Ascending aorta (tissue), 2 donors: ENCODE measurements around the gene EDEM3. TPM values are rescaled to one million over a fixed set of nuclear protein-coding genes. Genes with fewer than 3 reads are reported as not detected.
"Not testable (repeated sequence)": the region's sequence is repeated elsewhere in the genome, so short reads cannot be mapped to it uniquely, and the experiment has no call there.

Experiments used
- DNase-seq, 2 donors: peaks; one replicate each; pipeline ENCODE4 v3.0.0-alpha.2; 2019; ENCODE audit warnings: low spot score in 2 of 2
- H3K27ac ChIP-seq, 2 donors: fragments of 200-600 bp; sonication (generic); one replicate each; pipeline ENCODE4 v1.5.1; 2016 to 2017; ENCODE audit warnings: mild to moderate bottlenecking in 1 of 2
- H3K27me3 ChIP-seq: fragments of 200-600 bp; sonication (generic); one replicate; pipeline ENCODE4 v1.5.1; 2017
- H3K36me3 ChIP-seq, 2 donors: fragments of 200-600 bp; sonication (generic); one replicate each; pipeline ENCODE4 v1.5.1; 2016
- H3K4me1 ChIP-seq, 2 donors: fragments of 200-600 bp; sonication (generic); one replicate each; pipeline ENCODE4 v1.5.1; 2016 to 2017; ENCODE audit warnings: mild to moderate bottlenecking in 1 of 2
- H3K4me3 ChIP-seq, 2 donors: fragments of 200-600 bp; sonication (generic); one replicate each; pipeline ENCODE4 v1.5.1; 2016 to 2017; ENCODE audit warnings: mild to moderate bottlenecking in 1 of 2
- H3K9me3 ChIP-seq, 2 donors: fragments of 200-600 bp; sonication (generic); one replicate each; pipeline ENCODE4 v1.5.1; 2016
- intact Hi-C: fragments of 100-400 bp; cut with DNase I; formaldehyde crosslinking; loops from one replicate; pipeline ENCODE4 v1.15.1; 2023
- total RNA-seq: library from RNA; depleted of rRNA; stranded (reverse); fragments of >200 nt; gene quantifications from one replicate; pipeline ENCODE4 v1.1.0, GENCODE V29; 2016
- TF ChIP-seq, protein P1 (sequence below), 3 experiments: fragments of 200-600 bp in 2 of 3; fragments of 450-650 bp in 1 of 3; sonication (generic) in 2 of 3; IDR thresholded peaks; one replicate each; pipeline ENCODE4 v1.5.1; 2016 to 2019; ENCODE audit warnings: antibody characterized with exemption in 3 of 3, mild to moderate bottlenecking in 1 of 3, moderate library complexity in 1 of 3

Gene EDEM3
- total RNA-seq, 1 donor from 2014 or later, result 23.1 TPM

DNA sequence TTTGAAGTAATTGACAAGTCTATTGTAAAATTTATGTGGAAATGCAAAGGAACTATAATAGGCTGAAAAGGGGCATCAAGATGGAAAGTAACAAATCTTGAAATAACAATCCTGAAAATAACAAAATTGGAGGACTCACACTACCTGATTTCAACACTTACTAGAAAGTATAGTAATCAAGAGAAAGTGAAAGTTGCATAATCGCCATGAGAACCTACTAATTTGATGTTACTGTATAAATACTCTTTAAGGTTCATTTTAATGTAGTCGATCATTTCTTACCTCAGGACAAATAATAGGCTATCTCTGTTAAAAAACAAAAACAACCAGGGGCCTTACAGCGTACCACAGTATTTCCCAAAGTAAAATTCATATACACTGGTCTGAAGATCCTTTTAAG, 71.7 kb downstream of the EDEM3 start:
- no peak for DNase-seq
- H3K27me3 ChIP-seq, result no peaks in the 10 kb centered on the region
- H3K9me3 ChIP-seq, result peaks cover 0 to 13% of the 10 kb centered on the region in 2 donors
- TF ChIP-seq, protein P1, sequence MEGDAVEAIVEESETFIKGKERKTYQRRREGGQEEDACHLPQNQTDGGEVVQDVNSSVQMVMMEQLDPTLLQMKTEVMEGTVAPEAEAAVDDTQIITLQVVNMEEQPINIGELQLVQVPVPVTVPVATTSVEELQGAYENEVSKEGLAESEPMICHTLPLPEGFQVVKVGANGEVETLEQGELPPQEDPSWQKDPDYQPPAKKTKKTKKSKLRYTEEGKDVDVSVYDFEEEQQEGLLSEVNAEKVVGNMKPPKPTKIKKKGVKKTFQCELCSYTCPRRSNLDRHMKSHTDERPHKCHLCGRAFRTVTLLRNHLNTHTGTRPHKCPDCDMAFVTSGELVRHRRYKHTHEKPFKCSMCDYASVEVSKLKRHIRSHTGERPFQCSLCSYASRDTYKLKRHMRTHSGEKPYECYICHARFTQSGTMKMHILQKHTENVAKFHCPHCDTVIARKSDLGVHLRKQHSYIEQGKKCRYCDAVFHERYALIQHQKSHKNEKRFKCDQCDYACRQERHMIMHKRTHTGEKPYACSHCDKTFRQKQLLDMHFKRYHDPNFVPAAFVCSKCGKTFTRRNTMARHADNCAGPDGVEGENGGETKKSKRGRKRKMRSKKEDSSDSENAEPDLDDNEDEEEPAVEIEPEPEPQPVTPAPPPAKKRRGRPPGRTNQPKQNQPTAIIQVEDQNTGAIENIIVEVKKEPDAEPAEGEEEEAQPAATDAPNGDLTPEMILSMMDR (IDR thresholded peaks at IDR 0.05), result no peak
- intact Hi-C loops, result no loop called here
- no peaks in the 10 kb centered on the region for H3K36me3 ChIP-seq
- H3K4me1 ChIP-seq, result peaks cover 0 to 4% of the 10 kb centered on the region in 2 donors
- H3K4me3 ChIP-seq, result no peak overlapping the region
- no peak overlapping the region for H3K27ac ChIP-seq

DNA sequence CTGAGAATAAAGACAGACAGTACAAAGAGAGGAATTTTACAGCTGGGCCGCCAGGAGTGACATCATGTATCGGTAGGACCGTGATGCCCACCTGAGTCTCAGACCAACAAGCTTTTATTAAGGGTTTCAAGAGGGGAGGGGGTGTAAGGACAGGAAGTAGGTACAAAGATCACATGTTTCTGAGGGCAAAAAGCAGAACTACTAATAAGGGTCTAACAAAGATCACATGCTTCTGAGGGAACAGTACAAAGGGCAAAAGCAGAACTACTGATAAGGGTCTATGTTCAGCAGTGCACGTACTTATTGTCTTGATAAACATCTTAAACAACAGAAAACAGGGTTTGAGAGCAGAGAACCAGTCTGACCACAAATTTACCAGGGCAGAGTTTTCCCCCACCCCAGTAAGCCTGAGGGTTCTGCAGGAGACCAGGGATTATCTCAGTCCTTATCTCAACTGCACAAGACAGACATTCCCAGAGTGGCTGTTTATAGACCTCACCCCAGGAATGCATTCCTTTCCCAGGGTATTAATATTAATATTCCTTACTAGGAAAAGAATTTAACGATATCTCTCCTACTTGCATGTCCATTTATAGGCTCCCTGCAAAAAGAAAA, 73.9 kb downstream of the EDEM3 start:
- H3K27ac ChIP-seq, H3K36me3 ChIP-seq, H3K4me1 ChIP-seq, H3K4me3 ChIP-seq, intact Hi-C loops, H3K27me3 ChIP-seq, DNase-seq: not testable (repeated sequence)
- peaks cover 0 to 13% of the 10 kb centered on the region in 2 donors for H3K9me3 ChIP-seq

- DNase-seq, H3K27me3 ChIP-seq, H3K4me3 ChIP-seq, H3K4me1 ChIP-seq, H3K36me3 ChIP-seq, intact Hi-C loops, H3K27ac ChIP-seq: not testable (repeated sequence)
- peaks cover 0 to 13% of the 10 kb centered on the region in 2 donors for H3K9me3 ChIP-seq
Observed at GRCh38 chr1:184679472-184679871, 75.2 kb downstream of the EDEM3 start.

DNA sequence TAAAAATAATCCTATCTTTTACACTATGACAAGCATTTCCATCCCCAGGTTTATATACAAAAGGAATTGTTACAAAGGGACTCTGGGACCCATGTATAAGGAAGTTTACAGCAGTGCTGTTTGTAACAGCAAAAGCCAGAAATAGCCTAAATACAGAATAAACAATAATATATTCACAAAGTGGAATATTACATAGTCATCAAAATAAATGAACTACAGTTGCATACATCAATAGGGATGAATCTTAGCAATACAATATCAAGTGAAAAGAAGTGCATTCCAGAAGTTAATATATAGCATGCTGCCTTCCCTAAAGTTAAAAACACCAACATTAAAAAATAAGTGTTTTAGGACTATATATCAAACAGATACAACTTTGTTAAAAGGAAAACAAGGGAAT, 77.3 kb downstream of the EDEM3 start:
- no peaks in the 10 kb centered on the region for H3K4me1 ChIP-seq
- intact Hi-C loops, result no loop called here
- TF ChIP-seq, protein P1 (IDR thresholded peaks at IDR 0.05), result no peak
- no peak overlapping the region for H3K4me3 ChIP-seq
- no peaks in the 10 kb centered on the region for H3K27me3 ChIP-seq
- H3K9me3 ChIP-seq, result peaks cover 0 to 13% of the 10 kb centered on the region in 2 donors
- H3K27ac ChIP-seq, result no peak overlapping the region
- H3K36me3 ChIP-seq, result no peaks in the 10 kb centered on the region
- DNase-seq, result no peak

- no peak overlapping the region for H3K4me3 ChIP-seq
- no peak for DNase-seq
- intact Hi-C loops, result no loop called here
- no peaks in the 10 kb centered on the region for H3K36me3 ChIP-seq
- TF ChIP-seq, protein P1 (IDR thresholded peaks at IDR 0.05), result no peak
- no peaks in the 10 kb centered on the region for H3K9me3 ChIP-seq
- H3K27ac ChIP-seq, result no peak overlapping the region
- no peaks in the 10 kb centered on the region for H3K4me1 ChIP-seq
- H3K27me3 ChIP-seq, result no peaks in the 10 kb centered on the region
Observed at GRCh38 chr1:184673305-184673704, 81.4 kb downstream of the EDEM3 start.

- H3K27ac ChIP-seq, result no peak overlapping the region
- no peaks in the 10 kb centered on the region for H3K9me3 ChIP-seq
- no peaks in the 10 kb centered on the region for H3K27me3 ChIP-seq
- H3K4me1 ChIP-seq, result no peaks in the 10 kb centered on the region
- intact Hi-C loops, result no loop called here
- H3K36me3 ChIP-seq, result no peaks in the 10 kb centered on the region
- no peak overlapping the region for H3K4me3 ChIP-seq
- TF ChIP-seq, protein P1 (IDR thresholded peaks at IDR 0.05), result no peak
- DNase-seq, result no peak
Observed at GRCh38 chr1:184672013-184672726, 82.5 kb downstream of the EDEM3 start.
